ENCODE data around the gene KCNJ2.

DNA sequence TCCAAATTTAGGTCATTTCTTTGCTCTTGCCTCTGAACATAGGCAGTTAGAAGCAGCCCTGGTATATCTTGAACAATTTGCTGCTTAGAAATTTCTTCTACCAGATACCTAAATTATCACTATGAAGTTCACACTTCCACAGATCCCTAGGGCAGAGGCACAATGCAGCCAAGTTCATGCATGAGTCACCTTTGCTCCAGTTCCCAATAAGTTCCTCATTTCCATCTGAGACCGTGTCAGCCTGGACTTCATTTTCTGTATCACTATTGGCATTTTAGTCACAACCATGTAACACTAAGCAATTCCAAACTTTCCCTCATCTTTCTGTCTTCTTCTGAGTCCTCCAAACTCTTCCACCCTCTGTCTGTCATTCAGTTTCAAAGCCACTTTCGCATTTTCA, 49.3 kb upstream of the KCNJ2 start:
- TF ChIP-seq, protein P1, sequence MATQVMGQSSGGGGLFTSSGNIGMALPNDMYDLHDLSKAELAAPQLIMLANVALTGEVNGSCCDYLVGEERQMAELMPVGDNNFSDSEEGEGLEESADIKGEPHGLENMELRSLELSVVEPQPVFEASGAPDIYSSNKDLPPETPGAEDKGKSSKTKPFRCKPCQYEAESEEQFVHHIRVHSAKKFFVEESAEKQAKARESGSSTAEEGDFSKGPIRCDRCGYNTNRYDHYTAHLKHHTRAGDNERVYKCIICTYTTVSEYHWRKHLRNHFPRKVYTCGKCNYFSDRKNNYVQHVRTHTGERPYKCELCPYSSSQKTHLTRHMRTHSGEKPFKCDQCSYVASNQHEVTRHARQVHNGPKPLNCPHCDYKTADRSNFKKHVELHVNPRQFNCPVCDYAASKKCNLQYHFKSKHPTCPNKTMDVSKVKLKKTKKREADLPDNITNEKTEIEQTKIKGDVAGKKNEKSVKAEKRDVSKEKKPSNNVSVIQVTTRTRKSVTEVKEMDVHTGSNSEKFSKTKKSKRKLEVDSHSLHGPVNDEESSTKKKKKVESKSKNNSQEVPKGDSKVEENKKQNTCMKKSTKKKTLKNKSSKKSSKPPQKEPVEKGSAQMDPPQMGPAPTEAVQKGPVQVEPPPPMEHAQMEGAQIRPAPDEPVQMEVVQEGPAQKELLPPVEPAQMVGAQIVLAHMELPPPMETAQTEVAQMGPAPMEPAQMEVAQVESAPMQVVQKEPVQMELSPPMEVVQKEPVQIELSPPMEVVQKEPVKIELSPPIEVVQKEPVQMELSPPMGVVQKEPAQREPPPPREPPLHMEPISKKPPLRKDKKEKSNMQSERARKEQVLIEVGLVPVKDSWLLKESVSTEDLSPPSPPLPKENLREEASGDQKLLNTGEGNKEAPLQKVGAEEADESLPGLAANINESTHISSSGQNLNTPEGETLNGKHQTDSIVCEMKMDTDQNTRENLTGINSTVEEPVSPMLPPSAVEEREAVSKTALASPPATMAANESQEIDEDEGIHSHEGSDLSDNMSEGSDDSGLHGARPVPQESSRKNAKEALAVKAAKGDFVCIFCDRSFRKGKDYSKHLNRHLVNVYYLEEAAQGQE (IDR thresholded peaks at IDR 0.05; ENCODE audit: low read depth), result no peak
- TF ChIP-seq, protein P2, sequence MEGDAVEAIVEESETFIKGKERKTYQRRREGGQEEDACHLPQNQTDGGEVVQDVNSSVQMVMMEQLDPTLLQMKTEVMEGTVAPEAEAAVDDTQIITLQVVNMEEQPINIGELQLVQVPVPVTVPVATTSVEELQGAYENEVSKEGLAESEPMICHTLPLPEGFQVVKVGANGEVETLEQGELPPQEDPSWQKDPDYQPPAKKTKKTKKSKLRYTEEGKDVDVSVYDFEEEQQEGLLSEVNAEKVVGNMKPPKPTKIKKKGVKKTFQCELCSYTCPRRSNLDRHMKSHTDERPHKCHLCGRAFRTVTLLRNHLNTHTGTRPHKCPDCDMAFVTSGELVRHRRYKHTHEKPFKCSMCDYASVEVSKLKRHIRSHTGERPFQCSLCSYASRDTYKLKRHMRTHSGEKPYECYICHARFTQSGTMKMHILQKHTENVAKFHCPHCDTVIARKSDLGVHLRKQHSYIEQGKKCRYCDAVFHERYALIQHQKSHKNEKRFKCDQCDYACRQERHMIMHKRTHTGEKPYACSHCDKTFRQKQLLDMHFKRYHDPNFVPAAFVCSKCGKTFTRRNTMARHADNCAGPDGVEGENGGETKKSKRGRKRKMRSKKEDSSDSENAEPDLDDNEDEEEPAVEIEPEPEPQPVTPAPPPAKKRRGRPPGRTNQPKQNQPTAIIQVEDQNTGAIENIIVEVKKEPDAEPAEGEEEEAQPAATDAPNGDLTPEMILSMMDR (IDR thresholded peaks at IDR 0.05 in 2 of 3, conservative IDR thresholded peaks at IDR 0.05 in 1 of 3; ENCODE audit: borderline replicate concordance in 1 of 3, insufficient read depth in 1 of 3, low read depth in 2 of 3, low read length in 2 of 3), result no peak
- TF ChIP-seq POLR2A (IDR thresholded peaks at IDR 0.05; ENCODE audit: borderline replicate concordance, extremely low read depth, insufficient read depth, insufficient read length), result no peak
- no peak for TF ChIP-seq YY1 (IDR thresholded peaks at IDR 0.05; ENCODE audit: extremely low read depth, insufficient replicate concordance, low read depth, low read length)
- TF ChIP-seq EZH2 (IDR thresholded peaks at IDR 0.05), result no peak
- TF ChIP-seq, protein P3, sequence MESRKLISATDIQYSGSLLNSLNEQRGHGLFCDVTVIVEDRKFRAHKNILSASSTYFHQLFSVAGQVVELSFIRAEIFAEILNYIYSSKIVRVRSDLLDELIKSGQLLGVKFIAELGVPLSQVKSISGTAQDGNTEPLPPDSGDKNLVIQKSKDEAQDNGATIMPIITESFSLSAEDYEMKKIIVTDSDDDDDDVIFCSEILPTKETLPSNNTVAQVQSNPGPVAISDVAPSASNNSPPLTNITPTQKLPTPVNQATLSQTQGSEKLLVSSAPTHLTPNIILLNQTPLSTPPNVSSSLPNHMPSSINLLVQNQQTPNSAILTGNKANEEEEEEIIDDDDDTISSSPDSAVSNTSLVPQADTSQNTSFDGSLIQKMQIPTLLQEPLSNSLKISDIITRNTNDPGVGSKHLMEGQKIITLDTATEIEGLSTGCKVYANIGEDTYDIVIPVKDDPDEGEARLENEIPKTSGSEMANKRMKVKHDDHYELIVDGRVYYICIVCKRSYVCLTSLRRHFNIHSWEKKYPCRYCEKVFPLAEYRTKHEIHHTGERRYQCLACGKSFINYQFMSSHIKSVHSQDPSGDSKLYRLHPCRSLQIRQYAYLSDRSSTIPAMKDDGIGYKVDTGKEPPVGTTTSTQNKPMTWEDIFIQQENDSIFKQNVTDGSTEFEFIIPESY (IDR thresholded peaks at IDR 0.05; ENCODE audit: extremely low read depth, insufficient replicate concordance, low read length), result no peak
- no peak for TF ChIP-seq POLR2AphosphoS5 (IDR thresholded peaks at IDR 0.05; ENCODE audit: low read depth, low read length)
- TF ChIP-seq, protein P4, sequence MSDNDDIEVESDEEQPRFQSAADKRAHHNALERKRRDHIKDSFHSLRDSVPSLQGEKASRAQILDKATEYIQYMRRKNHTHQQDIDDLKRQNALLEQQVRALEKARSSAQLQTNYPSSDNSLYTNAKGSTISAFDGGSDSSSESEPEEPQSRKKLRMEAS (IDR thresholded peaks at IDR 0.05), result no peak
- no peak for TF ChIP-seq EZH2phosphoT487 (IDR thresholded peaks at IDR 0.05; ENCODE audit: borderline replicate concordance)
- no peak for TF ChIP-seq ZNF274 (IDR thresholded peaks at IDR 0.05; ENCODE audit: low read depth, low read length)
- TF ChIP-seq CEBPB (IDR thresholded peaks at IDR 0.05; ENCODE audit: low read depth), result no peak
- no peak for TF ChIP-seq SIN3A (IDR thresholded peaks at IDR 0.05; ENCODE audit: low read depth)
- TF ChIP-seq ELF1 (IDR thresholded peaks at IDR 0.05; ENCODE audit: borderline replicate concordance, low read depth), result no peak

Measured in HCT116 (cell line).